DMS79 treated with DMSO at 0.1 percent for 48 hours (cell line): ENCODE measurements around the gene DEDD2.

Experiments
- DNase-seq: peaks from one replicate; lab custom pipeline; 2025; lab: John Stamatoyannopoulos, UW

Gene DEDD2

DNA sequence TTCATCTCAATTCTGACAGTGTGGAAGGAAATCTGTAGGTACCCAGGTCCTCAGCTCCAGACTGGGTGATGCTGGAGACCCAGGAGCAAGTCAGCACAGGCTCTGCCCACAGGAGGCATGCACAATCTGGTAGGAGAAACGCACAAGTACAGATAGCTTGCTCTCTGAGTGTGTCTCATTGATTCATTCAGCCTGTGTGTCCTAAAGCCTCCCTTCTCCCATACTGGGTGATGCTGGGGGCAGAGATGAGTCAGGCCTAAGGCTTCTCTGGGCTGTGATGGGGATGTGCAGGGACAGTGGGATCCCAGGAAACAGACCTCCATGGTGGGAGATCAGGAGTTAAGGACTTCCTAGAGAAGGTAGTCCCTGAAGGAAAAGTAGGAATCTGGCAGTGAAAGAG, 9.4 kb upstream of the DEDD2 start:
- DNase-seq, result no peak

GRCh38 chr19:42225718-42226292, 8.3 kb upstream of the DEDD2 start:
- no peak for DNase-seq

- DNase-seq, result no peak
These were observed 7.7 kb upstream of the DEDD2 start for GRCh38 chr19:42224940-42225717.

- DNase-seq, result no peak
These were observed 3.2 kb upstream of the DEDD2 start for GRCh38 chr19:42220751-42221097.

GRCh38 chr19:42219812-42220750, 2.6 kb upstream of the DEDD2 start, which contains the start of gene ZNF526:
Gene ZNF526, plus strand, starts transcription at chr19:42220312. Its CDS starts 4,092 bp downstream, at chr19:42224404.
- peak; percentile 97 for DNase-seq

GRCh38 chr19:42216653-42217519, 591 bp downstream of the DEDD2 start:
- peak; percentile 51 for DNase-seq

DNA sequence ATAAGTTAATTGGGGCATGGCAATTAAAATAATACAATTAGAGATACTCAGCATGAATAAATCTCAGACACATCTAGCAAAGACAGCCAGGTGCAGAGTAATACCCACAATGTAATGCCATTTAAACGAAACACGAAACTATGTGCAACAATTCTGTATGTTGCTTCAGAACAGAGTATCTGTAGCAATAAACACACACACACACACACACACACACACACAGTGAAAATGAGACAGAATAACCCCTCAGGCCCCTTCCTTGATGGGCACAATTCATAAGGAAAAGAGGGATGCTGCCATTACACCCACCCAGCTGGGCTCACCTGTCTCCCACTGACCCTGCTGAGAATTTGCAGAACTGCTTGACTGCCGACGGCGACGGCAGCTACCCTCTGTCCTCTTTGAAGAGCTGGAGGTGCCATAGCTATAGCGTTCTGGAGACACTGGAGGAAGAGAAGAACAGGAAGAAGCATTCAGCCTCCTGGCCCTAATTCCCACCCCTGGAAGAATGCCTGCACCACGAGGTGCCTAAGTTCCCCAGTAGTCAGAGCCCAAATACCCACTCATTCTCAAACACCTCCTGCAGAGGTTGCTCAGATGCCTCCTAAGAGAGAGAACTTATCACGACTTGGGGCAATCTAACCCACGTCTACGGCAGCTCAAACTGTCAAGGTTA, 2.5 kb downstream of the DEDD2 start:
- DNase-seq, result no peak

DNA sequence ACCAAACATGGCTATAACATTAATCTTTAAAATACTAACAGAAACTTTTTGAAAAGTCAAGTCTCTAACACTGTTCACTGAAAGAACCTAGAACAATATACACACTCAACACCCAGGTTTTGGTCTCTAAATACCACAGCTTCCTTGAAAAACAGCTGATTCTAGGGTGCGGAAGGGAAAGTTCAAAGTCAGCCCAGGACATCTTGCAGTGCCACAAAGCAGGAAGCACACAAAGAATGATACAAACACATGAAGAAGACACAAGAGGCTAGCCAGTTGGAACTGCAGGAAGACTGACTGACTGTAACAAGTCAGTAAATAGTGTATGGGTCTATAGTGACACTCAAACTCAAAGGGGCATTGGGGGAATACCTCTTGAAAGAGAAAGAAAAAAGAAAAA, 4.6 kb downstream of the DEDD2 start:
- no peak for DNase-seq

DNA sequence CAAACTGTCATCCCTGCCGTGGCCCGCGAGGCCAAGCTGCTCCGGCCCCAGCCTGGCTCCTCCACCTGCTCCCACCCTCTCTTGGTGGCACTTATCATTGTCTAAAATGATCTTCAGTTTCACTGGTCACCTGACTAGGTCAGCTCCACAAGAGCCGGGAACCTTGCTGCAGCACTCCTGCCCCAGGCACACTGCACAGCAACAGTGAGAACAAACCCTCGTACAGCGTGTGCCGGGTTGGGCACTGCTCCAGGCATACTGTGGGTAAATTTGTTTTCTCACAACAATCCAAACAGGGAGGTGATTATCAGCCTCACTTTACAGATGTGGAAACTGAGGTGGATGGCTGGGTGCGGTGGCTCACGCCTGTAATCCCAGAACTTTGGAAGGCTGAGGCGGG, 8.9 kb downstream of the DEDD2 start:
- no peak for DNase-seq

DNA sequence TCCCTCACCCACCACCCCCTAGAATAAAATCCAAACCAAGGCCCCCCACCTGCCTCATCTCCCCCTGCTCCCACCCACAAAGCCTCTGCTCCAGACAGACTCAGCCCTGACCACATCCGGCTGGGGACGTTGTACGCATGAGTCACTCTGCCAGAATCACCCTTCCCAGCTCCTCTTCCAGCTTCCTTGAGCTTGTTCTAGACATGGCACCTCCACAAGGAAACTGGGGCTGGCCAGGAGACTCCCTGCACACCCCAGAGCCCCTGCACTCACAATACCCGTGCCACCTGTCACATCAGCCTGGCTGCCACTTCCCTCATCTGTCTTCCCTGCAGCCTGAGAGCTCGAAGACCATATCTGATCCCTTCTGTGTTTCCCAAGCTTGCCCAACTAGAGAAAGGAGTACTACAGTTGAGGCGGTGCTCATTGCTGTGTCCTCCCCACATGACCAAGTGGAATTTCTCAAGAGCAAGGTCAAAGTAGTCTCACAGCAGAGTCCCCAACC, 9.7 kb downstream of the DEDD2 start:
- DNase-seq, result no peak

- DNase-seq, result no peak
These were observed 10.4 kb downstream of the DEDD2 start for GRCh38 chr19:42206871-42207755.

DNA sequence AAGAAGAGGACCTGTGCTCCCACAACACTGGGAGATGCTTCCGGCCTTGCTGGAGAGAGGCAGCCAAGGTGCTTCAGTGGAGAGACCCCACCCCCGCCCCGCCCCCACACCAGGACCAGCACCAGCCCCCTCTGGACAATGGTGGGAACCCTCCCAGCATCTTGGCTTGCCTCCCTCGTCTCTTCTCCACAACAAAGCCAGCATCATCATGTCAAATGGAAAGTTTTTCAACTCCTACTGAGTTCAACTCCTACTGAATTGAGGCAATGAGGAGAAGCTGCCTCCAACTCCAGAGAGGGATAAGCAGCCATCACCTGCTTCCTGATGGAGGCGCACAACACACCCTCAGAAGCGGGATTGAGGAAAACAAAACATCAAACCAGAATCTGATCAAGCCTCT, 12.8 kb downstream of the DEDD2 start:
- no peak for DNase-seq

DNA sequence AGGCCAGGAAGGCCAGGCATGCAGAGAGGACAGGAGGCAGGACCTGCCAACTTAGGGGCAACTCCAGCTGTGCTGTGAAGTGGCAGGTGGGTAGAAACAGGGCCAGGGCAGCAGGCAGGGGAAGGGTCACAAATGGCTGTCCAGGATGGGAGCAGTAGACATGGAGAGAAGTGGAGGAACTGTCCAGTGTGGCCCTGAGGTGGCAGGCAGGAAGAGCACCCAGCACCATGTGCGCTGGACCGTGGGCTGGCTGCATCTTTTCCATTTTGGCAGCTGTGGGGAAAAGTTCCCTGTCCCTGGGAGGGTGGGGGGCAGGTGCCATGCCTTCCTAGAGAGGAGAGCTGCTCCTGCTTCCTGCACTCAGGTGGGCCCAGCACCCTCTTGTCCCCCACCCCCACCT, 13.8 kb downstream of the DEDD2 start:
- DNase-seq, result no peak

DNA sequence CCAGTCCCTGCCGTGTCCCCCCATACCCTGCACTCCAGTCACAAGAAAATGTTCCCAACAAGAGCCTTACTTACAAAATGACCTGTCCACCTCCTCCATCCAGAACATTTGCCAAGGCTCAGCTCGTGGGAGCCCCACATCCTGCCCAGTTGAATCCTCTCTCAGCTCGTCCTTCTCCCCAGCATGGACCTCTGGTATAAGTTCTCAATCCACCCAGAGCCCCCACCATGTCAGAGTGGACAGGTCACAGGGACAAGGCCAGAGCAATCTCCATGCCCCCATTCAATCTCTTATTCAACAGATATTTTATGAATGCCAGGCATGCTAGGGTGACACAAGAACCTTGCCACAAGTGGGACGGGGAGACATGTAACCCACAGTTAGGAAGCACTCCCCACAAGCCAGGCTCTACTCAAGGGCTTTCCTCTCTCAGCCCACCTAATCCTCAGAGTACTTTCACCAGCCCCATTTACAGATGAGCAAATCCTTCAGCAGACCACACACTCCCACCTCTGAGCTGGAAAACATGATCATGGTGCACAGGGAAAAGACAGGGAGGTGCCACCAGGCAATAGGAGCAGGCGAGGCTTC, 15.1 kb downstream of the DEDD2 start:
- DNase-seq, result no peak

DNA sequence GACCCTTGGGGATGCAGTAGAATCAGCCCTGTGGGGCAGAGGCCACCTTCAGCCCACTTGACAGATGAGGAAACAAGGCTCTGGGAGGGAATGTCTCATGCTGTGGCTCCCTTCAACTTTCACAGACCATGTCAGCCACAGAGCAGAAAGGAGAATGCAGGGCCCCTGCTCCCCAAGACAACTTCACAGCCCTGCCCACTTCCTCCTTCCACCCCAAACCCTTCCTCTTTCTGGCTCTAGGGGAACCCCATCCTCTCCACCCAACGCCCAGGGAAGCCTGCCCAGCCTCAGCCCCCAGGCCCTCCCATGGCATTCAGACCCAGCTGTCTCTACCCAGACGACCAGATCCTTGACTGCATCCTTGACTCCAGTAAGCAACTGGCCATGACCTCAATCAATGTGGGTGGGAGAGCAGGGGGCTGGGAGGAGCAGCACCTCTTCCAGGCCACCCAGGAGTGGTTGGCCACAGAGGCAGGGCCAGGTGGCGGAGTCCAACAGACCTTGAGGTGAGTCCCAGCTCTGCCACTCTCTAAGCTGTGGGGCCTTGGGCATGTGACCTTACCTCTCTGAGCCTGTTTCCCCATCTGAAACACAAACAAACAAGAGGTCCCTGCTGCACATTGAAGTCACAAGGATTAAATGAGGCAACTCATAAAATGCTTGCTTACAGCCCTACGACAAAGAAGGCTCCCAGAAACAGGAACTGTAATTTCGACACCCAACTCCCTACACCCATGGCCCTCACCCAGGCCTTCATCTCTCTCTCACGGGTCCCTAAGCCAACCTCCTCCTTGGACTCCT, 15.8 kb downstream of the DEDD2 start:
- no peak for DNase-seq

DNA sequence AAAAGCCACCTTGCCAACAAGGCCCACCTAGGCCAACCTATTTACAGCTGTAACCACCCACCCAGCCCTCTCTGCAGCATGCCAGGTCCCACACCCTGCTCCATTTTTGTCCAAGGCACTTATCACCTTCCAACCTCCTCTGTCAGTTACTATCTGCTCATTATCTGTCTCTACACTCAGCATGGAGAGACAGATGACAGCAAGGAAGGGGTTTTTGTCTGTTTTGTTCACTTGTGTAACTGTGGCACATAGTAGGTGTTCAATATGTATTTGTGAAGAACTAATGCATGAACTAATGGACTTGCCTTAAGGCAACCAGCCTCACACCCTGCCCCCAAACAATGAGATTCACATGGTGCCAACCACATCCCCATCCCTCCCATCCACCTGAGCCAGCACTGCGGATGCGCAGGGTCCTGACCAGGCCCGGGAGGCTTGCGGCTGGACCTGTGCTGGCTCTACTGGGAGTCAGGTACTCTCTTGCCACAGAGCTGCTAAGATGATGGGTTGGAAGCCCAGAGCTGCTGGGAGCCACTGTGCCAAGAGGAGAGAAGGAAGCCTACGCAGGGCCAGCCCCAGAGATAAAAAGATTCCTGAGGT, 17.3 kb downstream of the DEDD2 start:
- DNase-seq, result no peak

DNA sequence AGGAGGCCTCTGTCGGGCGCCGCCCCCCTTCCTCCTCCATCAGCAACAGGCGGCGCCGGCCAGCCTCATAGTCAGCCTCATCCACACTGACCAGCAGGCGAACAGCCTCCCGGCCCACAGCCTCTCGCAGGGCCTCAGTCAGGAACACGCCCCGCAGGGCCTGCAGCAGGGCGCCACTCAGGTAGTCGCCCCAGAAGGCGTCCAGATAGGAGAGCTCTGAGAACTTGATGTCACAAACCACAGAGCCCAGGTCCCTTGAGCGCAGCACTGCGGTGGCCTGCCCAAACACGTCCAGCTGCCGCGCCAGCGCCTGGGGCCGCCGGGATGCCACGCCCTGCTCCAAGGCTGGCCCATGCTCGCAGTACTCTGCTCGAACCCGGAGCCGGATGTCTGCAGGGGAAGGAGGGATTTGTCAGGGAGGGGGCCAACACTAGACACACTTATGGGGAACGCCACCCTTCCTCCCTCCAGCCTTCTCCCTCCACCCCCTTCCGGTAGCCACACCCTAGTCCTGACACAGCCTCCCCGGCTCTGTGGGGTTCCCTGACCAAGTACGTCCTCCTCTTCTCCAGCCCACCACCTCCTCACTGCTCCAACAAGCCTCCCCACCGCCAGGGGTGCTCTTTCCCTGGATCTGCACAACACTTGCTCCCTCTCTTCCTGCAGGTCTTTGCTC, 17.9 kb downstream of the DEDD2 start:
- DNase-seq, result peak; percentile 74
